CD4-positive, alpha-beta T cell treated with Interferon gamma for 1 hour (primary cell): ENCODE measurements around the gene PLEKHG3.
"Not testable (repeated sequence)": the region's sequence is repeated elsewhere in the genome, so short reads cannot be mapped to it uniquely, and the experiment has no call there.

Source experiments
- DNase-seq: peaks from one replicate; pipeline ENCODE4 v3.0.0-alpha.2; 2020

Gene PLEKHG3

GRCh38 chr14:64688811-64689281 lies 15.4 kb upstream of the PLEKHG3 start:
- no peak for DNase-seq

GRCh38 chr14:64689289-64689688 lies 14.9 kb upstream of the PLEKHG3 start:
- no peak for DNase-seq

GRCh38 chr14:64690607-64691006 lies 13.6 kb upstream of the PLEKHG3 start:
- not testable (repeated sequence) for DNase-seq

- DNase-seq = no peak
Measured at GRCh38 chr14:64691376-64691775, 12.8 kb upstream of the PLEKHG3 start.

- no peak for DNase-seq
Measured at GRCh38 chr14:64692189-64692985, 11.8 kb upstream of the PLEKHG3 start.

- DNase-seq = no peak
Measured at GRCh38 chr14:64692986-64693809, 11.0 kb upstream of the PLEKHG3 start.

GRCh38 chr14:64693810-64694165 lies 10.4 kb upstream of the PLEKHG3 start:
- DNase-seq = no peak

- no peak for DNase-seq
Measured at GRCh38 chr14:64695071-64695470, 9.2 kb upstream of the PLEKHG3 start.

GRCh38 chr14:64696355-64696857 lies 7.8 kb upstream of the PLEKHG3 start:
- DNase-seq = no peak

GRCh38 chr14:64698903-64699302 lies 5.3 kb upstream of the PLEKHG3 start:
- DNase-seq = no peak

- no peak for DNase-seq
Measured at GRCh38 chr14:64700290-64700689, 3.9 kb upstream of the PLEKHG3 start.

- DNase-seq = no peak
Measured at GRCh38 chr14:64700894-64701293, 3.3 kb upstream of the PLEKHG3 start.

GRCh38 chr14:64701660-64702059 lies 2.6 kb upstream of the PLEKHG3 start:
- no peak for DNase-seq

GRCh38 chr14:64702493-64703394 lies 1.5 kb upstream of the PLEKHG3 start:
- DNase-seq = no peak

GRCh38 chr14:64703395-64704142 lies 655 bp upstream of the PLEKHG3 start:
- DNase-seq = no peak

GRCh38 chr14:64704743-64705380 lies 638 bp downstream of the PLEKHG3 start:
- DNase-seq = no peak

- DNase-seq = no peak
Measured at GRCh38 chr14:64705381-64706118, 1.3 kb downstream of the PLEKHG3 start.

- DNase-seq = no peak
Measured at GRCh38 chr14:64706119-64706592, 1.9 kb downstream of the PLEKHG3 start.

GRCh38 chr14:64706593-64707193 lies 2.5 kb downstream of the PLEKHG3 start:
- no peak for DNase-seq

GRCh38 chr14:64707661-64708060 lies 3.4 kb downstream of the PLEKHG3 start:
- DNase-seq = no peak
